ENCODE data around the gene DNM2.
"Not testable (repeated sequence)": the region's sequence is repeated elsewhere in the genome, so short reads cannot be mapped to it uniquely, and the experiment has no call there.

Gene DNM2

DNA sequence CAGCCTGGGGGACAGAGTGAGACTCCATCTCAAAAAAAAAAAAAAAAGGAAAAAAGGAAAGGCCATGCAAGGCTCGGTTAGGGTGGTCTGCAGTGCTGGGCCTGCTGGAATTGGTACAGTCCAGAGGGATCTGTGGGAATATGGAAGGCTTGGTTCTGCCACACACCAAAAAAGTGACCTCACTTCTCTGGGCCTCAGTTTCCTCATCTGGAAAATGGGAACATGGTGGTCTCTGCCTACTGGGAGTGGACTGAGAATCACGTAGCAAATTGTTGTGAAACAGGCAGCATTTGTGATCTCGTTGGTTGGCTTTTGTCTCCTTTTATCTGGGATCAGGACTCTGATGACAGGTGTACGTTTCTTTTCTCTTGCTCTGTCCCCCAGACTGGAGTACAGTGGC is 7.5 kb downstream of the DNM2 start:
- DNase-seq (ENCODE audit: low read depth) = no peak

GRCh38 chr19:10726268-10726667 is 8.4 kb downstream of the DNM2 start:
- no peak for DNase-seq (ENCODE audit: low read depth)

DNA sequence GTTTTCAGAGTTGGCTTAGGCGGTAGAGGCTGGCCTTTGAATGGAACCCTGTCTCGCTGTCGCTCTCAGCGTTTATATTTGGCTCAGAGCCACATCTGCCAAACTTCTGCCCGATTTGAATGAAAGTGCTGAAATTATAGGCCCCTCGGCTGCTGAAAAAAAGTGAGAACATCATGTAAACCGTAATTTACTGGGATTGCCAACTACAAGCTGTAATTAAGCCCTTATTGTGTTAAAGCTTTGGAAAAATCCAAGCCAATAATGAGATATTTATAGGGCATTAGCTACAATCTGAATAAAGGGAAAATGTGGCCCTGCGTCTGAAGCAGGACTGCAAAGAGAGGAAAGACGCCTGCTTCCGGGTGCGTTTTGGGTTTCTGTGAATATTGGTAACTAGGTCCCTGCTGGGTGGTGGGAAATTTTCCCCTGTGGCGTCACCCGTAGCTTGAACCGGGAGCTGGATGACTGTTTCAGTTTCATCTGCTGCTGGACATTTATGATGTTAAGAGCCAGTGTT is 9.9 kb downstream of the DNM2 start:
- DNase-seq (ENCODE audit: low read depth) = no peak

- no peak for DNase-seq (ENCODE audit: low read depth)
These were observed 11.5 kb downstream of the DNM2 start for GRCh38 chr19:10729411-10729810.

GRCh38 chr19:10730932-10731331 is 13.1 kb downstream of the DNM2 start:
- DNase-seq (ENCODE audit: low read depth) = no peak

DNA sequence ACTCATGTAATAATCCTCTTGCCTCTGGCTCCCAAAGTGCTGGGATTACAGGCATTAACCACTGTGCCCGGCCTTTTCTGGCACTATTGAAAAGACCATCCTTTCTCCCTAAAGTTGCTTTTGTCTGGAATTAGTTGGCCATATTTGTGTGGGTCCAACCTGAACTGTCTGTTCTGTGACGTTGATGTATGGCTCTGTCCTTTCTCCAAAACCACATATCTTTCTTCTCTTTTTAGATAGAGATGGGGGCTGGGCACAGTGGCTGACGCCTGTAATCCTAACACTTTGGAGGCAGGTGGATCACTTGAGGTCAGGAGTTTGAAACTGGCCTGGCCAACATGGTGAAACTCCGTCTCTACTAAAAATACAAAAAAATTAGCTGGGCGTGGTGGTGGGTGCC is 17.9 kb downstream of the DNM2 start:
- DNase-seq (ENCODE audit: low read depth) = no peak

DNA sequence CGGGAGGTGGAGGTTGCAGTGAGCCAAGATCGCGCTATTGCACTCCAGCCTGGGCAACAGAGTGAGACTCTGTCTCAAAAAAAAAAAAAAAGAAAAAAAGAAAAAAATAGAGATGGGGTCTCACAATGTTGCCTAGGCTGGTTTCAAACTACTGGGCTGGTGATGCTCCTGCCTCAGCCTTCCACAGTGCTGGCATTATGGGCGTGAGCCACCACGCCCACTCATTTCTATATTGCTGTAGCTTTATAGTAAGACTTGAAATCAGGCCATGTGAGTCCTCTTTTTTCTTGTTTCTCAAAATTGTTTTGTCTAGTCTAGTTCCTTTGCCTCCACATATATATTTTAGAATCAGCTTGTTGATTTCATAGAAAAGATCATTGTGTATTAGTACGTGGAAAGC is 18.3 kb downstream of the DNM2 start:
- DNase-seq (ENCODE audit: low read depth) = no peak

- no peak for DNase-seq (ENCODE audit: low read depth)
These were observed 19.2 kb downstream of the DNM2 start for GRCh38 chr19:10736916-10737551.

GRCh38 chr19:10737722-10738121 is 19.8 kb downstream of the DNM2 start:
- no peak for DNase-seq (ENCODE audit: low read depth)

GRCh38 chr19:10740798-10741197 is 22.9 kb downstream of the DNM2 start:
- no peak for DNase-seq (ENCODE audit: low read depth)

DNA sequence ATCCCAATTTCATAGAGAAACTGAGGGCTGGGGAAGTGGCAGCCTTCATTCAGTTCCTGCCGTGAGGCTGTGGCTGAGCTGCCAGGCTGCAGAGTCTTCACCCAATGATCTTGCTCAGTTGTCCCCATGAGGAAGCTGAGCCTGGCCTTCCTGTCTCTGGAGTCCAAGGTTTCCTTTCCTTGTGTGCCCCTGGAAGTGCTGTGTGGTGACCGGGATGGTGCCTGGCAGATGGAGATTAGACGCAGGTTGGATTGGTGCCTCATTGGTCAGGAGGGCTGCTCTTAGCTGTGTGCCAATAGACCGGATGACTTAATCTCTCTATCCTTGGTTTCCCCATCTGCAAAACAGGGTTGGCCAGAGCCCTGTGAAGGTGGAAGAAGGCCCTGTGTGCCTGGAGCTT is 24.6 kb downstream of the DNM2 start:
- no peak for DNase-seq (ENCODE audit: low read depth)

DNA sequence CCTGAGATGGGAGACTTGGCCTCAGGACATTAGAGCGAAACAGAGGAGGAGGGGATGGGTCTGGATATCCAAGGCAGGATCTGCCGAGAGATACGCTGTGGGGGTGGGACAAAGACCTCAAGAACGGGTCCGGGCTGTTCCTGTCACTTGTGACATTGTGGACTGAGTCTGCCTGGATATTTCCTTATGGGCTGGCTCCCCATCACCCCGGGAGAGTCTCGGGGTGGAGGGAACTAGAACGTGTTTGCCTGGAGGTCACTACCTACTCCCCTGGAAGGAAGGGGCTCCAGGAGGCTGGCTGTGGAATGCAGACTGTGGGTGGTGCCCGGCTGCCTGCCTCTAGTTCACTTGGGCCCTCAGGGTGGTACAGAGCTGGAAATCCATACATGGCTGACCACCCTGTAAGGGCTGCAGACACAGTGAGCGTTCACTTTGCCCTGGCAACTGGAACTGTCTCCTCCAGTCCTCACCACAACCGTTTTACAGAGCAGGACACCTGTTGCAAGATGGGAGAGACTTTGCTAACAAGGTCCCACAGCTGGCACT is 26.4 kb downstream of the DNM2 start:
- no peak for DNase-seq (ENCODE audit: low read depth)

GRCh38 chr19:10744801-10745293 is 27.0 kb downstream of the DNM2 start:
- no peak for DNase-seq (ENCODE audit: low read depth)

DNA sequence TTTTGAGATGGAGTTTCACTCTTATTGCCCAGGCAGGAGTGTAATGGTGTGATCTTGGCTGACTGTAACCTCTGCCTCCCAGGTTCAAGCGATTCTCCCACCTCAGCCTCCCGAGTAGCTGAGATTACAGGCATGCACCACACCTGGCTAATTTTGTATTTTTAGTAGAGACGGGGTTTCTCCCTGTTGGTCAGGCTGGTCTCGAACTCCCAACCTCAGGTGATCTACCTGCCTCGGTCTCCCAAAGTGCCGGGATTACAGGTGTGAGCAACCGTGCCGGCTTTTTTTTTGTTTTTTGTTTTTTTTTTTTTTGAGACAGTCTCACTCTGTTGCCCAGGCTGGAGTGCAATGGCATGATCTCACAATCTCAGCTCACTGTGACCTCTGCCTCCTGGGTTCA is 28.6 kb downstream of the DNM2 start:
- not testable (repeated sequence) for DNase-seq (ENCODE audit: low read depth)

- no peak for DNase-seq (ENCODE audit: low read depth)
These were observed 29.4 kb downstream of the DNM2 start for GRCh38 chr19:10747271-10747670.

DNA sequence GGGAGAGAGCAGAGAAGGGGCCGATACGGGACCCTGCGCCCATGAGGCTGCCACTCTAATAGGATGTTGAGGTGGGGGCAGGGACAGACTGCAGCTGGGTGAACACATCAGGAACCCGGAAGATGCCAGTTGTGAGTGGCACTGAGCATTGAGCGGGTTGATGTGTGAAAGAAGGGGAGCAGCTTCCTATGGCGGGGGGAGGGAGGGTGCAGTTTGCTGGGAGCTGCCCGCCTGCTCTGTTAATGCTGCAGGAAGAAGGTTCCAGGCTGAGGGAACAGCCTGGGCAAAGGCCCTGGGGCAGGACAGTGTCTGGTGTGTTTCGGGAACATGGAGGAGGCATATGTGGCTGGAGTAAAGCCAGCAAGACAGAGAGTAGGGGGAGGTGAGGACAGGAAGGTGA is 29.8 kb downstream of the DNM2 start:
- DNase-seq (ENCODE audit: low read depth) = no peak

DNA sequence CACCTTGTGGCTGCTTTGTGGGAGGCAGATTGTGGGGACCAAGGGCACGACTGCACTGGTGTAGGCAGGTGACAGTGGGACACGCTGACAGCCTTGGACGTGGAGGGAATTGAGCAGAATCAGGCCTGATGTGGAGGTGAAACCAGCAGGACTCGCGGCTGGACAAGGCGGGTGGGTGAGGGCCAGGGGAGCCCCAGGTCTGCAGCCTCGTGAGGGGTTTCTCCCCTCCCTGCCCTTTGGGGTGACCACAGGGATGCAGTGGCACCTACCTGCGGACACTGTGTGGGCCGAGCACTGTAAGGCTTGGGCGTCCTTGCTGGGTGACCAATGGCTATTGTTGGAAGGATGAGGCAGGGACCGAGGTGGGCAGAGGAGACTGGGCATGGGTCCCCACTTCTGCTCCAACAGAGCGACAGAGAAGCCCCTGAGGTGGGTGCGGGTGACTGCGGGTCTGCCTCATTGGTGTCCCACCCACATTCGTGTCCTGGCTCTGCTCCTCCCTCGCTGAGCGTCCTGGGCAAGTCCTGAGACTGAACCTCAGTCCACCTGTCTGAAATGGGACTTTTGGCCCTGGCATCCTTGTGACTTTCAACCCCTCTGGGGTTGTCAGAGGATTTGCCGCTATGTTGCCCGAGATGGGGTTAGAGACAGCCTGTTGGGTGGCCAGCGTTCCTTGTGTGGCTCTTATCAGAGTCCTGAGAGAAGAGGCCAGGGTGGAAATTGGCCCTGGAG is 30.5 kb downstream of the DNM2 start:
- no peak for DNase-seq (ENCODE audit: low read depth)

DNA sequence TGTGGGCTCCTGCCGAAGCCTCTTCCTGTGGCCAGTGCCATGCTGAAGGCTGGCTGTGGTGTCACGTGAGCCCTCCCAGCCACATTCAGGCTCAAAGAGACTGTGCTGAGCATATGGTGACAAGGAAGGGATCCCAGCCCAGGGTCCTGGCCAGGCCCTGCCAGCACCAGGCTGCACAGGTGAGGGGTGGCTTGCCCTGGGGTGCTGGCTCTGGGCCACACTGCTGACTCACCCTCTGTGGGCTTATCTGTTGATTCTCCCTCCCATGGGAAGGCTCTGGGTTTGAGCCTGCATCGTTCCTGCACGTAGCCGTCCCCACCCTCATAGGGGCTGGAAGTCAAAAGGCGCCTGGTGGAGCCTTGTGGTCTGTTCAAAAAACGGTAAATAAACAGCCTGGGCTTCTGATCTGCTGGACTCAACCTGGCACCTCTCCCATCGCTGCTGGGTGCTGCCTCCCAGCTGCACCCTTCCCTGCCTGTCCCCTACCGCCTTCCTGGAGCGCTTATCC is 31.1 kb downstream of the DNM2 start:
- no peak for DNase-seq (ENCODE audit: low read depth)

GRCh38 chr19:10749435-10750384 is 31.8 kb downstream of the DNM2 start:
- DNase-seq (ENCODE audit: low read depth) = no peak

- DNase-seq (ENCODE audit: low read depth) = no peak
These were observed 33.5 kb downstream of the DNM2 start for GRCh38 chr19:10751109-10751953.
